HepG2 (cell line): Measurements from ENCODE around the gene SCFD2. TPM values are rescaled to one million over a fixed set of nuclear protein-coding genes. Genes with fewer than 3 reads are reported as not detected.
"Not testable (repeated sequence)": the region's sequence is repeated elsewhere in the genome, so short reads cannot be mapped to it uniquely, and the experiment has no call there.

ENCODE experiments used
- ATAC-seq: fragments of 200-7000 bp; cut with Tn5 transposase; 3 replicates; pipeline ENCODE4 v1.9.1; 2020; ENCODE audit warnings: mild to moderate bottlenecking, moderate library complexity
- BruUV-seq: library from RNA; stranded (reverse); fragments of 400-500 nt; replicated peaks from 2 replicates; lab custom pipeline; 2021; lab: Mats Ljungman, UMichigan
- CTCF ChIA-PET: fragments of 300-600 bp; formaldehyde crosslinking; extraction: SDS; loops from one replicate; lab custom pipeline; 2021; ENCODE audit warnings: low total read pairs, inconsistent platforms, low intra/inter-chr PET ratio; lab: Yijun Ruan, JAX
- POLR2A ChIA-PET: fragments of 350-600 bp; sonication (Branson Sonifier 250); formaldehyde crosslinking; loops from one replicate; lab custom pipeline; 2020; ENCODE audit warnings: antibody characterized with exemption, inconsistent platforms; lab: Yijun Ruan, JAX
- DNase-seq: peaks from one replicate; pipeline ENCODE4 v3.0.0-alpha.2; 2015; ENCODE audit warnings: low spot score
- FAIRE-seq: peaks from 3 replicates; lab custom pipeline; 2011; peaks lifted over from hg19 to GRCh38; lab: Jason Lieb, UNC
- H2AFZ ChIP-seq: one replicate; pipeline ENCODE4 v1.6.1; 2011; ENCODE audit warnings: low read length, inconsistent platforms
- H3K27ac ChIP-seq: fragments of 300-600 bp; 3 replicates; pipeline ENCODE4 v1.8.0; 2011; ENCODE audit warnings: mixed run types, mild to moderate bottlenecking, mixed read lengths, low read length, inconsistent platforms; ENCODE audit not compliant: insufficient read depth; ENCODE audit errors: extremely low read length
- H3K27me3 ChIP-seq, 2 experiments: fragments of 200-600 bp in 1 of 2; 2 replicates in 1 of 2; 3 replicates in 1 of 2; pipeline versions ENCODE4 v1.6.0 to v1.8.0; 2011; ENCODE audit warnings: low read length in 2 of 2, mild to moderate bottlenecking in 2 of 2, moderate library complexity in 2 of 2, inconsistent platforms in 1 of 2; ENCODE audit not compliant: insufficient read depth in 2 of 2, control insufficient read depth in 1 of 2
- H3K36me3 ChIP-seq, 2 experiments: fragments of 200-600 bp in 1 of 2; replicated peaks in 1 of 2; 2 replicates in 1 of 2; 3 replicates in 1 of 2; pipeline versions ENCODE4 v1.5.1 to v1.8.0; 2011; ENCODE audit warnings: low read length in 2 of 2, inconsistent platforms in 1 of 2; ENCODE audit not compliant: insufficient read depth in 2 of 2, control insufficient read depth in 1 of 2
- H3K4me1 ChIP-seq: 2 replicates; pipeline ENCODE4 v1.5.1; 2012; ENCODE audit warnings: low read length, inconsistent platforms; ENCODE audit not compliant: insufficient read depth
- H3K4me2 ChIP-seq: 2 replicates; pipeline ENCODE4 v1.6.0; 2011; ENCODE audit warnings: low read depth, low read length, inconsistent platforms
- H3K4me3 ChIP-seq, 3 experiments: fragments of 200-600 bp in 1 of 3; sonication (generic), shearing (Covaris generic) in 1 of 3; replicated peaks in 1 of 3; 2 replicates each; pipeline ENCODE4 v1.5.1; 2011 to 2016; ENCODE audit warnings: low read length in 3 of 3, inconsistent platforms in 2 of 3, low read depth in 2 of 3, mild to moderate bottlenecking in 2 of 3, control low read depth in 1 of 3, mixed read lengths in 1 of 3; ENCODE audit not compliant: insufficient read depth in 1 of 3
- H3K79me2 ChIP-seq: one replicate; pipeline ENCODE4 v1.6.1; 2011; ENCODE audit warnings: low read length, inconsistent platforms; ENCODE audit not compliant: insufficient read depth
- H3K9ac ChIP-seq: 2 replicates; pipeline ENCODE4 v1.6.0; 2011; ENCODE audit warnings: mild to moderate bottlenecking, low read depth, low read length, inconsistent platforms; ENCODE audit not compliant: insufficient read depth
- H3K9me3 ChIP-seq: 2 replicates; pipeline ENCODE4 v1.5.1; 2012; ENCODE audit warnings: mild to moderate bottlenecking, low read length
- H4K20me1 ChIP-seq: 2 replicates; pipeline ENCODE4 v1.6.0; 2011; ENCODE audit warnings: inconsistent platforms, mild to moderate bottlenecking, low read length, moderate library complexity; ENCODE audit not compliant: insufficient read depth
- ATM ChIP-seq: fragments of 450-650 bp; IDR thresholded peaks from 2 replicates; pipeline ENCODE4 v1.7.1; 2017; ENCODE audit warnings: mild to moderate bottlenecking, borderline replicate concordance
- DMTF1 ChIP-seq: sonication (generic); formaldehyde crosslinking; IDR thresholded peaks from 2 replicates; pipeline ENCODE4 v1.4.0; 2020; ENCODE audit warnings: mild to moderate bottlenecking, missing genetic modification reagents
- ELF4 ChIP-seq: sonication (generic); formaldehyde crosslinking; IDR thresholded peaks from 2 replicates; pipeline ENCODE4 v1.5.0; 2020; ENCODE audit warnings: missing genetic modification reagents, mild to moderate bottlenecking, moderate library complexity, borderline replicate concordance
- HHEX ChIP-seq: IDR thresholded peaks from 2 replicates; pipeline ENCODE4 v1.6.1; 2016; ENCODE audit warnings: control low read depth
- MIER3 ChIP-seq: IDR thresholded peaks from 2 replicates; pipeline ENCODE4 v1.6.1; 2016; ENCODE audit warnings: missing compliant biosample characterization, borderline replicate concordance
- ZNF891 ChIP-seq: sonication (generic); formaldehyde crosslinking; IDR thresholded peaks from 2 replicates; pipeline ENCODE4 v1.5.0; 2020; ENCODE audit warnings: mild to moderate bottlenecking, missing genetic modification reagents
- ZSCAN20 ChIP-seq: sonication (generic); formaldehyde crosslinking; IDR thresholded peaks from 2 replicates; pipeline ENCODE4 v1.4.0; 2020; ENCODE audit warnings: missing genetic modification reagents, mild to moderate bottlenecking, borderline replicate concordance
- WGBS: methylation state at CpG from one replicate; pipeline ENCODE4 v1.1.6; 2017; ENCODE audit warnings: low lambda C conversion rate; 5-methylcytosine and 5-hydroxymethylcytosine counted together
- in situ Hi-C: cut with HindIII; loops from 2 replicates; pipeline ENCODE4 v1.10.0; 2017; ENCODE audit warnings: low pct_unique_long_range_greater_than_20kb; ENCODE audit not compliant: extremely low pct_ligation_motif_present
- intact Hi-C: fragments of 100-400 bp; cut with micrococcal nuclease; formaldehyde crosslinking; loops from one replicate; pipeline ENCODE4 v1.10.0; 2022; ENCODE audit not compliant: unreplicated experiment
- polyA plus RNA-seq, 8 experiments: library from polyadenylated mRNA; depleted of rRNA in 3 of 8; stranded (reverse) in 7 of 8; unstranded in 1 of 8; fragments of >200 nt; fragmentation: Illumina TruSeq in 4 of 8; extraction: Trizol in 4 of 8; gene quantifications; 2 replicates each; pipeline versions ENCODE4 v1.2.1 to v1.2.3, GENCODE V29; 2011 to 2016; ENCODE audit warnings: low read depth in 4 of 8, missing spikeins in 1 of 8, mixed read lengths in 1 of 8; ENCODE audit not compliant: insufficient read depth in 1 of 8
- total RNA-seq, 5 experiments: library from RNA; depleted of rRNA; stranded (reverse); fragments of >200 nt; fragmentation: Illumina TruSeq; extraction: Trizol; gene quantifications; 2 replicates each; pipeline ENCODE4 v1.2.3, GENCODE V29; 2016; ENCODE audit warnings: low read depth in 1 of 5

Gene SCFD2
- total and polyA plus RNA-seq, 2 of the 13 experiments (the other 11 are each of a cell fraction or from before 2014, with no cell fraction given) = 4.6 to 15.6 TPM

GRCh38 chr4:53221832-53222480 is 143.9 kb downstream of the SCFD2 start:
- Histone ChIP-seq H3K27ac (no peak overlapping the region), H3K4me2 (no peak overlapping the region), H3K27me3 (no peaks in the 10 kb centered on the region), H4K20me1 (no peaks in the 10 kb centered on the region), H2AFZ (no peak overlapping the region), H3K4me1 (no peaks in the 10 kb centered on the region), H3K9me3 (no peaks in the 10 kb centered on the region), H3K36me3 (no peaks in the 10 kb centered on the region), H3K4me3 (no peak overlapping the region), H3K9ac (no peak overlapping the region), H3K79me2 (no peaks in the 10 kb centered on the region)
- TF ChIP-seq HHEX = no peak
- TF ChIP-seq ZNF891 = no peak
- no peak for TF ChIP-seq ATM
- no peak for TF ChIP-seq ZSCAN20 (CRISPR knock-in tag)
- no peak for TF ChIP-seq MIER3 (CRISPR knock-in tag)
- no peak for TF ChIP-seq ELF4 (CRISPR knock-in tag)
- no peak for TF ChIP-seq DMTF1 (CRISPR knock-in tag)
- CTCF ChIA-PET = no interaction called here
- POLR2A ChIA-PET = no interaction called here
- 95% methylated on average over 3 of the region's 3 CpGs for WGBS
- no TSS peak for BruUV-seq
- DNase-seq (no peak), ATAC-seq (no peak), FAIRE-seq (no peak)
- in situ Hi-C loops = no loop called here
- intact Hi-C loops = no loop called here

GRCh38 chr4:53219148-53219547 is 146.7 kb downstream of the SCFD2 start:
- ATAC-seq, H2AFZ ChIP-seq: not testable (repeated sequence)

More at GRCh38 chr4:53219148-53219547, 146.7 kb downstream of the SCFD2 start:
- H3K4me1 ChIP-seq, intact Hi-C loops, H3K36me3 ChIP-seq, BruUV-seq, H3K27me3 ChIP-seq, H3K79me2 ChIP-seq, in situ Hi-C loops, H4K20me1 ChIP-seq, FAIRE-seq, H3K9ac ChIP-seq, DNase-seq, H3K4me3 ChIP-seq, CTCF ChIA-PET, H3K9me3 ChIP-seq, H3K27ac ChIP-seq, POLR2A ChIA-PET, H3K4me2 ChIP-seq: not testable (repeated sequence)
- WGBS = 99% methylated on average over 16 of the region's 16 CpGs
